Measurements from ENCODE around the gene EPX. TPM values are rescaled to one million over a fixed set of nuclear protein-coding genes. Genes with fewer than 3 reads are reported as not detected.

The EPX gene
- total and polyA plus RNA-seq, 12 donors = not detected

GRCh38 chr17:58202859-58203258, 10.3 kb downstream of the EPX start:
- TF ChIP-seq POLR2A (IDR thresholded peaks at IDR 0.05) = no peak
- no peak for TF ChIP-seq CTCF (IDR thresholded peaks at IDR 0.05)
- H3K4me3 ChIP-seq = no peak overlapping the region
- H3K9me3 ChIP-seq (replicated peaks in 1 of 3) = no peaks in the 10 kb centered on the region
- WGBS, 4 donors = 86 to 93% (median 88%) methylated on average over 3 to 7 of the region's 7 CpGs
- no peak for DNase-seq
- intact Hi-C loops (cut with DNase I) = no loop called here
- no peak overlapping the region for H3K27ac ChIP-seq
- peaks cover 0 to 20% of the 10 kb centered on the region in 2 donors for H3K36me3 ChIP-seq (replicated peaks in 1 of 2)
- H3K4me1 ChIP-seq (replicated peaks in 1 of 2) = no peaks in the 10 kb centered on the region
- H3K27me3 ChIP-seq = peaks cover under 1% of the 10 kb centered on the region

DNA sequence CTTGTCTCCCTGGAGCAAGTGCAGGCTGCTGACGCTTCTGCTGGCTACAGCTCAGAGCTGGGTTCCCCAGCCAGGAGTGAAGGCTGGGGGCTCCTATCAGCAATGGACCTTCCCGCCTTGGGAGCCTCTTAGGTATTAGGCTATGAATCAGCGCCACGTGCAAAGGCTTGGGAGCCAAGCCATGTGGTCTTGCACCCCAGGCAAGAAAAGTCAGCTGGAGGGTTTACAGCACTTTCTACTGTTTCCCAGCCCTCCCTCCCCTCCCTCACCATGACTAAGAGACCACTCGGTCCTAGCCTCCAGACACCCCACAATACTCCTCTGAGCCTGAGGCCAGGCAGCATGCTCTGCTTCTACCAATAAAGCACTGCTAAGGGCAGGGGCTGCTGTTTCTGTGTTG, 12.3 kb downstream of the EPX start:
- no peak for DNase-seq
- WGBS, 4 donors = 85 to 98% (median 92%) methylated on average over 2 to 5 of the region's 5 CpGs
- intact Hi-C loops (cut with DNase I) = no loop called here
- H3K4me3 ChIP-seq = no peak overlapping the region
- no peaks in the 10 kb centered on the region for H3K4me1 ChIP-seq (replicated peaks in 1 of 2)
- H3K27me3 ChIP-seq = no peaks in the 10 kb centered on the region
- TF ChIP-seq POLR2A (IDR thresholded peaks at IDR 0.05) = no peak
- TF ChIP-seq CTCF (IDR thresholded peaks at IDR 0.05) = no peak
- H3K9me3 ChIP-seq (replicated peaks in 1 of 3) = no peaks in the 10 kb centered on the region
- peaks cover 0 to 26% of the 10 kb centered on the region in 2 donors for H3K36me3 ChIP-seq (replicated peaks in 1 of 2)
- no peak overlapping the region for H3K27ac ChIP-seq

GRCh38 chr17:58205936-58206335, 13.4 kb downstream of the EPX start:
- WGBS, 4 donors = 81 to 94% (median 90%) methylated on average over 5 to 11 of the region's 11 CpGs
- no peaks in the 10 kb centered on the region for H3K9me3 ChIP-seq (replicated peaks in 1 of 3)
- intact Hi-C loops (cut with DNase I) = no loop called here
- no peaks in the 10 kb centered on the region for H3K4me1 ChIP-seq (replicated peaks in 1 of 2)
- H3K36me3 ChIP-seq (replicated peaks in 1 of 2) = peaks cover 0 to 36% of the 10 kb centered on the region in 2 donors
- DNase-seq = no peak
- no peak overlapping the region for H3K27ac ChIP-seq
- TF ChIP-seq CTCF (IDR thresholded peaks at IDR 0.05) = no peak
- TF ChIP-seq POLR2A (IDR thresholded peaks at IDR 0.05) = no peak
- H3K4me3 ChIP-seq = no peak overlapping the region
- no peaks in the 10 kb centered on the region for H3K27me3 ChIP-seq

DNA sequence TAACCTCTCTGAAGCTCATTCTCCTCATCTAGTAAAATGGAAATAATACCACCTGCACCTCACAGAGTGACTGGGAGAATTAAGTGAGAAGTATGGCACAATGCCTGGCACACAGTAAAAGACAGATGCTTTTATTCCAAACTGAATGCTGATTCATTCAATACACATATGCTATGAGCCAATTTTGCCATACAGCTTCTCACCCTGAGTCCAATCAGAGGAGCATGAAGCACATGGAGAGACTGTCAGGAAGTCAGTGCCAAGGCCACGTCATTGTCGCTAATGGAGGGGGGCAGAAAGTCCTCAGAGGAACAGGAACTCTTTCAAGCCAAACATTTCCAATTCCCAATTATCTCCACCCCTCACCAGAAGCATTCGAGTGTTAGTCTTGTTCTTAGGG, 14.9 kb downstream of the EPX start:
- H3K4me3 ChIP-seq = no peak overlapping the region
- no peak overlapping the region for H3K27ac ChIP-seq
- peaks cover 0 to 50% of the 10 kb centered on the region in 2 donors for H3K36me3 ChIP-seq (replicated peaks in 1 of 2)
- H3K27me3 ChIP-seq = no peaks in the 10 kb centered on the region
- H3K4me1 ChIP-seq (replicated peaks in 1 of 2) = no peaks in the 10 kb centered on the region
- 84 to 95% (median 85%) methylated on average over 3 of the region's 3 CpGs for WGBS, 4 donors
- TF ChIP-seq CTCF (IDR thresholded peaks at IDR 0.05) (no peak), POLR2A (IDR thresholded peaks at IDR 0.05) (no peak)
- H3K9me3 ChIP-seq (replicated peaks in 1 of 3) = no peaks in the 10 kb centered on the region
- DNase-seq = no peak
- intact Hi-C loops (cut with DNase I) = no loop called here

Data from adrenal gland (tissue), 12 donors.